ENCODE results near the gene EPHA2. TPM values are rescaled to one million over a fixed set of nuclear protein-coding genes. Genes with fewer than 3 reads are reported as not detected.

Gene EPHA2
- polyA plus RNA-seq, 1 of the 3 experiments (the other 2 are of a cell fraction), result 126 TPM

DNA sequence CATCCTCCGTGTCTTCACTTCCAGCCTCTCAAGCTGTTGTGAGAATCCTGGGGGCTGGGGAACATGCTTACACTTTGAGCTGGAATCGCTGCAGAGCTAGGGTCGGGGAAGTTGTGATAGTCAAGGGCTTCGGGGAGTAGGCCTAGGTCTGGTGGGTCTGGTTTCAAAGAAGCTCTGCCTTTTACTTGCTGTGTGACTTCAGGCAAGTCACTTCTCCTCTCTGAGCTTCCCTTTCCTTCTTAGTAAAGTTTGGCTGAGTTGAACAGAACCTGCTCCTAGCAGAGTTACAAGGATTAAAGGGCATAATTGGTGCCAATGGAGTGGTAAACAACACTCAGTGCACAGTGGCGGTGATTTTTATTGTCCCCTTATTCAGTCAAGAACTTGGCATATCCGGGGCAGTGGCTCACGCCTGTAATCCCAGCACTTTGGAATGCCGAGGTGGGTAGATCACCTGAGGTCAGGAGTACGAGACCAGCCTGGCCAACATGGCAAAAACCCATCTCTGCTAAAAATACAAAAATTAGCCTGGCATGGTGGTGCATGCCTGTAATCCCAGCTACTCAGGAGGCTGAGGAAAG lies 30.9 kb upstream of the EPHA2 start (continued):
- TF ChIP-seq, protein P1, sequence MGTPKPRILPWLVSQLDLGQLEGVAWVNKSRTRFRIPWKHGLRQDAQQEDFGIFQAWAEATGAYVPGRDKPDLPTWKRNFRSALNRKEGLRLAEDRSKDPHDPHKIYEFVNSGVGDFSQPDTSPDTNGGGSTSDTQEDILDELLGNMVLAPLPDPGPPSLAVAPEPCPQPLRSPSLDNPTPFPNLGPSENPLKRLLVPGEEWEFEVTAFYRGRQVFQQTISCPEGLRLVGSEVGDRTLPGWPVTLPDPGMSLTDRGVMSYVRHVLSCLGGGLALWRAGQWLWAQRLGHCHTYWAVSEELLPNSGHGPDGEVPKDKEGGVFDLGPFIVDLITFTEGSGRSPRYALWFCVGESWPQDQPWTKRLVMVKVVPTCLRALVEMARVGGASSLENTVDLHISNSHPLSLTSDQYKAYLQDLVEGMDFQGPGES (IDR thresholded peaks at IDR 0.05; ENCODE audit: low read depth, low read length), result no peak
- TF ChIP-seq YY1 (IDR thresholded peaks at IDR 0.05; ENCODE audit: low read depth) (no peak), SMC3 (IDR thresholded peaks at IDR 0.05; ENCODE audit: low read depth, low read length) (no peak), POLR2AphosphoS5 (IDR thresholded peaks at IDR 0.05; ENCODE audit: low read depth, low read length) (no peak), SIN3A (IDR thresholded peaks at IDR 0.05; ENCODE audit: borderline replicate concordance, low read depth, low read length) (no peak)
- TF ChIP-seq, protein P2, sequence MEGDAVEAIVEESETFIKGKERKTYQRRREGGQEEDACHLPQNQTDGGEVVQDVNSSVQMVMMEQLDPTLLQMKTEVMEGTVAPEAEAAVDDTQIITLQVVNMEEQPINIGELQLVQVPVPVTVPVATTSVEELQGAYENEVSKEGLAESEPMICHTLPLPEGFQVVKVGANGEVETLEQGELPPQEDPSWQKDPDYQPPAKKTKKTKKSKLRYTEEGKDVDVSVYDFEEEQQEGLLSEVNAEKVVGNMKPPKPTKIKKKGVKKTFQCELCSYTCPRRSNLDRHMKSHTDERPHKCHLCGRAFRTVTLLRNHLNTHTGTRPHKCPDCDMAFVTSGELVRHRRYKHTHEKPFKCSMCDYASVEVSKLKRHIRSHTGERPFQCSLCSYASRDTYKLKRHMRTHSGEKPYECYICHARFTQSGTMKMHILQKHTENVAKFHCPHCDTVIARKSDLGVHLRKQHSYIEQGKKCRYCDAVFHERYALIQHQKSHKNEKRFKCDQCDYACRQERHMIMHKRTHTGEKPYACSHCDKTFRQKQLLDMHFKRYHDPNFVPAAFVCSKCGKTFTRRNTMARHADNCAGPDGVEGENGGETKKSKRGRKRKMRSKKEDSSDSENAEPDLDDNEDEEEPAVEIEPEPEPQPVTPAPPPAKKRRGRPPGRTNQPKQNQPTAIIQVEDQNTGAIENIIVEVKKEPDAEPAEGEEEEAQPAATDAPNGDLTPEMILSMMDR (IDR thresholded peaks at IDR 0.05), result no peak

DNA sequence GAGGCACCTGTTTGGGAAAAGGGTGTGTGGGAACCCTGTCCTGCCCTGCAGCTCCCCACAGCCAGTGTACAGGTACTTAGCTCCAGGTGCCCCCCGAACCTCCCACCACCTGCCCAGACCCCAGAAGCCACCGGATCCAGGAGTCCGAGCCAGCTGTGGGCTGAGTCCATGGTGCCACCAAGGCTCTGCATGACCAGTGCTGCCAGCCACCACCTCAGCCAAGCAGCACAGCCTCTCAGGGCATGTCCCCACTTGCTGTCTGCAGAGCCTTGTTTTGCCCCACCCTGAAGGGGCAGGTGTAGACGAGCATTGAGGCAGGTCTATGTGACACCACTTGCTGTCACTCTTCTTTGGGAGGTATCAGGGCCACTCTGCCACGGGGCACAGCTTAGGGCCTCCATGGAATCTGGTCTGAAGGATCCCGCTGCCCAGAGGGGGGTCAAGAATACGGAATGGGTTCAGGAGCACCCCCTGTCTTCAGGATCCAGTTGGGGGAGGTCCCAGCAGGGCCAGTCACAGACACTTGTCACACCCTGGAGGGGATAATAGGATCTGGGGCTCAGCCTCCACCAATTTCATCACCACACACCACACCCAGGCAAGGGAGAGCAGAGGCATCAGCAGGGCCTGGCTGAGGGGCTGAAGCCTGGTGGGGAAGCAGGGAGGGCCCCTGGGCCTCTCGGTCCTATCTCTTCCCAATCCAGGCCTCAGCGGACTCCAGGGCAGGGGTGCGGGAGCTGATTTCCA lies 28.9 kb upstream of the EPHA2 start:
- WGBS (ENCODE audit: low lambda C conversion rate), result 92% methylated on average over 3 of the region's 10 CpGs
- Histone ChIP-seq H3K9ac (no peak overlapping the region), H3K4me1 (ENCODE audit: control insufficient read depth in 1 of 2, insufficient read depth in 2 of 2, low read depth in 1 of 2, low read length in 1 of 2) (peaks cover 5 to 15% of the 10 kb centered on the region in 2 experiments; a peak in 3 of 4 replicates), H3F3A (replicated peaks; ENCODE audit: insufficient read depth) (peaks cover 11% of the 10 kb centered on the region), H3K9me3 (no peaks in the 10 kb centered on the region), H3K4me2 (no peak overlapping the region), H3K27me3 (ENCODE audit: insufficient read depth) (no peaks in the 10 kb centered on the region), H3K36me3 (replicated peaks in 1 of 2; ENCODE audit: control insufficient read depth in 1 of 2, insufficient read depth in 2 of 2, low read length in 1 of 2) (no peaks in the 10 kb centered on the region), H3K4me3 (ENCODE audit: low read depth in 2 of 2, low read length in 1 of 2) (no peak overlapping the region), H3K27ac (ENCODE audit: low read depth in 2 of 2, low read length in 1 of 2) (no peak overlapping the region), H3K9me2 (no peaks in the 10 kb centered on the region), H2AFZ (ENCODE audit: low read depth) (no peak overlapping the region), H3K79me2 (ENCODE audit: insufficient read depth) (no peaks in the 10 kb centered on the region), H4K20me1 (ENCODE audit: insufficient read depth) (no peaks in the 10 kb centered on the region)
- ChIA-PET CTCF (interaction anchor here (1.1 to 15.3 kb wide), 5 partner anchors 9 to 393 kb away, joined by 3 to 513 read pairs (median 5); partner anchors contain the start of gene FAM131C), POLR2A (no interaction called here)
- no peak for DNase-seq
- TF ChIP-seq, protein P3, sequence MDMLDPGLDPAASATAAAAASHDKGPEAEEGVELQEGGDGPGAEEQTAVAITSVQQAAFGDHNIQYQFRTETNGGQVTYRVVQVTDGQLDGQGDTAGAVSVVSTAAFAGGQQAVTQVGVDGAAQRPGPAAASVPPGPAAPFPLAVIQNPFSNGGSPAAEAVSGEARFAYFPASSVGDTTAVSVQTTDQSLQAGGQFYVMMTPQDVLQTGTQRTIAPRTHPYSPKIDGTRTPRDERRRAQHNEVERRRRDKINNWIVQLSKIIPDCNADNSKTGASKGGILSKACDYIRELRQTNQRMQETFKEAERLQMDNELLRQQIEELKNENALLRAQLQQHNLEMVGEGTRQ (IDR thresholded peaks at IDR 0.05; ENCODE audit: borderline replicate concordance, low read depth, low read length), result no peak
- TF ChIP-seq FOSL2 (IDR thresholded peaks at IDR 0.05; ENCODE audit: borderline replicate concordance, low read depth) (no peak), TEAD4 (IDR thresholded peaks at IDR 0.05; ENCODE audit: borderline replicate concordance, insufficient read depth) (no peak), RFX5 (IDR thresholded peaks at IDR 0.05; ENCODE audit: low read length) (no peak), MXI1 (IDR thresholded peaks at IDR 0.05; ENCODE audit: low read depth, low read length) (no peak)
- TF ChIP-seq, protein P4, sequence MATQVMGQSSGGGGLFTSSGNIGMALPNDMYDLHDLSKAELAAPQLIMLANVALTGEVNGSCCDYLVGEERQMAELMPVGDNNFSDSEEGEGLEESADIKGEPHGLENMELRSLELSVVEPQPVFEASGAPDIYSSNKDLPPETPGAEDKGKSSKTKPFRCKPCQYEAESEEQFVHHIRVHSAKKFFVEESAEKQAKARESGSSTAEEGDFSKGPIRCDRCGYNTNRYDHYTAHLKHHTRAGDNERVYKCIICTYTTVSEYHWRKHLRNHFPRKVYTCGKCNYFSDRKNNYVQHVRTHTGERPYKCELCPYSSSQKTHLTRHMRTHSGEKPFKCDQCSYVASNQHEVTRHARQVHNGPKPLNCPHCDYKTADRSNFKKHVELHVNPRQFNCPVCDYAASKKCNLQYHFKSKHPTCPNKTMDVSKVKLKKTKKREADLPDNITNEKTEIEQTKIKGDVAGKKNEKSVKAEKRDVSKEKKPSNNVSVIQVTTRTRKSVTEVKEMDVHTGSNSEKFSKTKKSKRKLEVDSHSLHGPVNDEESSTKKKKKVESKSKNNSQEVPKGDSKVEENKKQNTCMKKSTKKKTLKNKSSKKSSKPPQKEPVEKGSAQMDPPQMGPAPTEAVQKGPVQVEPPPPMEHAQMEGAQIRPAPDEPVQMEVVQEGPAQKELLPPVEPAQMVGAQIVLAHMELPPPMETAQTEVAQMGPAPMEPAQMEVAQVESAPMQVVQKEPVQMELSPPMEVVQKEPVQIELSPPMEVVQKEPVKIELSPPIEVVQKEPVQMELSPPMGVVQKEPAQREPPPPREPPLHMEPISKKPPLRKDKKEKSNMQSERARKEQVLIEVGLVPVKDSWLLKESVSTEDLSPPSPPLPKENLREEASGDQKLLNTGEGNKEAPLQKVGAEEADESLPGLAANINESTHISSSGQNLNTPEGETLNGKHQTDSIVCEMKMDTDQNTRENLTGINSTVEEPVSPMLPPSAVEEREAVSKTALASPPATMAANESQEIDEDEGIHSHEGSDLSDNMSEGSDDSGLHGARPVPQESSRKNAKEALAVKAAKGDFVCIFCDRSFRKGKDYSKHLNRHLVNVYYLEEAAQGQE (IDR thresholded peaks at IDR 0.05; ENCODE audit: low read depth, low read length), result no peak
- TF ChIP-seq, protein P5, sequence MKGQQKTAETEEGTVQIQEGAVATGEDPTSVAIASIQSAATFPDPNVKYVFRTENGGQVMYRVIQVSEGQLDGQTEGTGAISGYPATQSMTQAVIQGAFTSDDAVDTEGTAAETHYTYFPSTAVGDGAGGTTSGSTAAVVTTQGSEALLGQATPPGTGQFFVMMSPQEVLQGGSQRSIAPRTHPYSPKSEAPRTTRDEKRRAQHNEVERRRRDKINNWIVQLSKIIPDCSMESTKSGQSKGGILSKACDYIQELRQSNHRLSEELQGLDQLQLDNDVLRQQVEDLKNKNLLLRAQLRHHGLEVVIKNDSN (IDR thresholded peaks at IDR 0.05; ENCODE audit: borderline replicate concordance, low read depth), result no peak
- TF ChIP-seq, protein P6, sequence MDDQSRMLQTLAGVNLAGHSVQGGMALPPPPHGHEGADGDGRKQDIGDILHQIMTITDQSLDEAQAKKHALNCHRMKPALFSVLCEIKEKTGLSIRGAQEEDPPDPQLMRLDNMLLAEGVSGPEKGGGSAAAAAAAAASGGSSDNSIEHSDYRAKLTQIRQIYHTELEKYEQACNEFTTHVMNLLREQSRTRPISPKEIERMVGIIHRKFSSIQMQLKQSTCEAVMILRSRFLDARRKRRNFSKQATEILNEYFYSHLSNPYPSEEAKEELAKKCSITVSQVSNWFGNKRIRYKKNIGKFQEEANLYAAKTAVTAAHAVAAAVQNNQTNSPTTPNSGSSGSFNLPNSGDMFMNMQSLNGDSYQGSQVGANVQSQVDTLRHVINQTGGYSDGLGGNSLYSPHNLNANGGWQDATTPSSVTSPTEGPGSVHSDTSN (IDR thresholded peaks at IDR 0.05), result no peak
